ENCODE data around the gene YOD1. TPM values are rescaled to one million over a fixed set of nuclear protein-coding genes. Genes with fewer than 3 reads are reported as not detected.

The YOD1 gene
- total and polyA plus RNA-seq, 8 donors: 1.1 to 4.0 (median 2.3) TPM

- Histone ChIP-seq H3K4me1 (no peaks in the 10 kb centered on the region), H3K4me3 (no peak overlapping the region), H3K27me3 (no peaks in the 10 kb centered on the region), H3K9me3 (no peaks in the 10 kb centered on the region), H3K36me3 (no peaks in the 10 kb centered on the region), H3K27ac (no peak overlapping the region)
- no peak for TF ChIP-seq CTCF (IDR thresholded peaks at IDR 0.05)
- ATAC-seq (no peak), FAIRE-seq (no peak), DNase-seq (no peak)
- WGBS, 2 donors: 69 to 74% methylated on average over 4 of the region's 4 CpGs
- intact Hi-C loops (cut with DNase I): no loop called here
These were observed 23.2 kb upstream of the YOD1 start for GRCh38 chr1:207073906-207074820.

GRCh38 chr1:207072233-207072632, 21.2 kb upstream of the YOD1 start:
- Histone ChIP-seq H3K9me3 (no peaks in the 10 kb centered on the region), H3K4me3 (no peak overlapping the region), H3K27ac (no peak overlapping the region), H3K27me3 (no peaks in the 10 kb centered on the region), H3K4me1 (no peaks in the 10 kb centered on the region), H3K36me3 (peaks cover 0 to 3% (median 0%) of the 10 kb centered on the region in 3 donors)
- intact Hi-C loops (cut with DNase I): no loop called here
- 86 to 89% methylated on average over 8 of the region's 8 CpGs for WGBS, 2 donors
- TF ChIP-seq CTCF (IDR thresholded peaks at IDR 0.05): no peak
- ATAC-seq (no peak), FAIRE-seq (no peak), DNase-seq (no peak)

GRCh38 chr1:207071426-207071825, 20.4 kb upstream of the YOD1 start:
- no peak overlapping the region for H3K4me3 ChIP-seq
- no peak for ATAC-seq
- H3K27me3 ChIP-seq: no peaks in the 10 kb centered on the region
- H3K36me3 ChIP-seq: peaks cover 0 to 3% (median 0%) of the 10 kb centered on the region in 3 donors
- no peaks in the 10 kb centered on the region for H3K4me1 ChIP-seq
- intact Hi-C loops (cut with DNase I): no loop called here
- DNase-seq: no peak
- WGBS, 2 donors: 87% methylated on average over 6 of the region's 6 CpGs
- TF ChIP-seq CTCF (IDR thresholded peaks at IDR 0.05): no peak
- H3K27ac ChIP-seq: no peak overlapping the region
- H3K9me3 ChIP-seq: no peaks in the 10 kb centered on the region
- no peak for FAIRE-seq

- no peak for ATAC-seq
These were observed 19.8 kb upstream of the YOD1 start for GRCh38 chr1:207070811-207071210.

More at GRCh38 chr1:207070811-207071210, 19.8 kb upstream of the YOD1 start:
- Histone ChIP-seq H3K4me1 (no peaks in the 10 kb centered on the region), H3K36me3 (peaks cover 0 to 5% (median 3%) of the 10 kb centered on the region in 3 donors), H3K27ac (no peak overlapping the region), H3K4me3 (no peak overlapping the region), H3K9me3 (no peaks in the 10 kb centered on the region), H3K27me3 (no peaks in the 10 kb centered on the region)
- WGBS, 2 donors: 85% methylated on average over 4 of the region's 4 CpGs
- intact Hi-C loops (cut with DNase I): no loop called here
- DNase-seq (no peak), FAIRE-seq (no peak)
- no peak for TF ChIP-seq CTCF (IDR thresholded peaks at IDR 0.05)
